K562 (cell line): ENCODE results near the gene IRF2BP2. TPM values are rescaled to one million over a fixed set of nuclear protein-coding genes. Genes with fewer than 3 reads are reported as not detected.
A peak's percentile ranks its signal among the peaks of the same experiment; 100 is the strongest.

ENCODE experiments used
- ARHGAP35 ChIP-seq: fragments of 450-650 bp; IDR thresholded peaks from 2 replicates; pipeline ENCODE4 v1.6.1; 2018; ENCODE audit not compliant: partially characterized antibody
- E2F3 ChIP-seq: fragments of 250-450 bp; sonication (Bioruptor Pico); IDR thresholded peaks from 2 replicates; pipeline ENCODE4 v1.4.0; 2020; ENCODE audit warnings: mild to moderate bottlenecking
- E2F8 ChIP-seq: fragments of 450-650 bp; IDR thresholded peaks from 2 replicates; pipeline ENCODE4 v1.7.1; 2018; ENCODE audit warnings: mild to moderate bottlenecking, low read depth; ENCODE audit not compliant: partially characterized antibody
- ELF2 ChIP-seq: fragments of 250-450 bp; sonication (Bioruptor Pico); IDR thresholded peaks from 2 replicates; pipeline ENCODE4 v1.5.0; 2021; ENCODE audit warnings: mild to moderate bottlenecking
- ELK1 ChIP-seq: sonication (generic); formaldehyde crosslinking; IDR thresholded peaks from 2 replicates; pipeline ENCODE4 v1.8.1; 2022; ENCODE audit warnings: missing genetic modification reagents
- FOXK2 ChIP-seq, 2 experiments: fragments of 450-650 bp; IDR thresholded peaks in 1 of 2; conservative IDR thresholded peaks in 1 of 2; 2 replicates each; pipeline ENCODE4 v1.6.1; 2016; ENCODE audit warnings: low read depth in 2 of 2, mild to moderate bottlenecking in 1 of 2
- GTF2F1 ChIP-seq: IDR thresholded peaks from 2 replicates; pipeline ENCODE4 v1.6.1; 2011; ENCODE audit warnings: low read depth, low read length, improper control_type of control experiment
- MAZ ChIP-seq, 2 experiments: fragments of 450-650 bp in 1 of 2; sonication (generic) in 1 of 2; formaldehyde crosslinking; IDR thresholded peaks in 1 of 2; conservative IDR thresholded peaks in 1 of 2; 2 replicates each; pipeline versions ENCODE4 v1.4.0 to v1.5.0; 2020; ENCODE audit warnings: mild to moderate bottlenecking in 1 of 2, missing genetic modification reagents in 1 of 2
- NR2F6 ChIP-seq: fragments of 450-650 bp; formaldehyde crosslinking; IDR thresholded peaks from 2 replicates; pipeline ENCODE4 v1.4.0; 2020; ENCODE audit warnings: mild to moderate bottlenecking
- NR4A1 ChIP-seq, 2 experiments: fragments of 250-450 bp in 1 of 2; fragments of 450-650 bp in 1 of 2; sonication (Bioruptor Pico) in 1 of 2; IDR thresholded peaks; 2 replicates each; pipeline versions ENCODE4 v1.4.0 to v1.6.1; 2016 to 2020; ENCODE audit warnings: mild to moderate bottlenecking in 2 of 2, missing compliant biosample characterization in 1 of 2, missing genetic modification characterization in 1 of 2, moderate library complexity in 1 of 2
- PCBP2 ChIP-seq: fragments of 200-400 bp; formaldehyde crosslinking; IDR thresholded peaks from 2 replicates; pipeline ENCODE4 v1.6.1; 2018; ENCODE audit warnings: low read length, low read depth, mild to moderate bottlenecking, moderate library complexity; ENCODE audit not compliant: poor library complexity, severe bottlenecking
- SIN3B ChIP-seq: fragments of 450-650 bp; IDR thresholded peaks from 2 replicates; pipeline ENCODE4 v1.6.1; 2017; ENCODE audit warnings: low read depth, mild to moderate bottlenecking, moderate library complexity
- ZNF23 ChIP-seq: fragments of 250-450 bp; sonication (Bioruptor Pico); IDR thresholded peaks from 2 replicates; pipeline ENCODE4 v1.4.0; 2020; ENCODE audit warnings: mild to moderate bottlenecking
- ZNF24 ChIP-seq: fragments of 450-650 bp; IDR thresholded peaks from 2 replicates; pipeline ENCODE4 v1.6.1; 2016
- ZNF644 ChIP-seq: fragments of 200-800 bp; sonication (Bioruptor generic); IDR thresholded peaks from 2 replicates; pipeline ENCODE4 v1.6.1; 2016; ENCODE audit warnings: low read depth, missing genetic modification characterization, missing compliant biosample characterization
- ZNF76 ChIP-seq: fragments of 250-450 bp; sonication (Bioruptor Pico); IDR thresholded peaks from 2 replicates; pipeline ENCODE4 v1.4.0; 2020; ENCODE audit warnings: mild to moderate bottlenecking, moderate library complexity, borderline replicate concordance
- polyA plus RNA-seq, 8 experiments: library from polyadenylated mRNA; depleted of rRNA in 4 of 8; stranded (reverse) in 5 of 8; unstranded in 3 of 8; fragments of >200 nt; fragmentation: Nextera tagmentation in 2 of 8; fragmentation: Illumina TruSeq in 1 of 8; extraction: Ambion mirVana in 2 of 8; extraction: Trizol in 1 of 8; gene quantifications; 2 replicates each; pipeline versions ENCODE4 v1.2.1 to v1.2.3, GENCODE V29; 2011 to 2014; ENCODE audit warnings: inconsistent platforms in 1 of 8, missing spikeins in 1 of 8
- total RNA-seq, 7 experiments: library from RNA; depleted of rRNA in 6 of 7; stranded (reverse); fragments of >200 nt in 6 of 7; fragmentation: Illumina TruSeq in 2 of 7; extraction: Trizol in 2 of 7; gene quantifications; 2 replicates each; pipeline versions ENCODE4 v1.2.1 to v1.2.3, GENCODE V29; 2011 to 2021; ENCODE audit warnings: low replicate concordance in 1 of 7
- TF ChIP-seq, protein P1 (sequence below): fragments of 250-450 bp; sonication (Bioruptor Pico); IDR thresholded peaks from 2 replicates; pipeline ENCODE4 v1.9.0; 2021; ENCODE audit warnings: mild to moderate bottlenecking, inconsistent platforms
- TF ChIP-seq, protein P2 (sequence below): fragments of 250-450 bp; sonication (Bioruptor Pico); IDR thresholded peaks from 2 replicates; pipeline ENCODE4 v1.4.0; 2020; ENCODE audit warnings: mild to moderate bottlenecking, moderate library complexity, borderline replicate concordance

IRF2BP2 gene
- total and polyA plus RNA-seq, 9 of the 15 experiments (the other 6 are each of a cell fraction or from before 2014, with no cell fraction given): 7.7 to 68.6 (median 22.1) TPM

DNA sequence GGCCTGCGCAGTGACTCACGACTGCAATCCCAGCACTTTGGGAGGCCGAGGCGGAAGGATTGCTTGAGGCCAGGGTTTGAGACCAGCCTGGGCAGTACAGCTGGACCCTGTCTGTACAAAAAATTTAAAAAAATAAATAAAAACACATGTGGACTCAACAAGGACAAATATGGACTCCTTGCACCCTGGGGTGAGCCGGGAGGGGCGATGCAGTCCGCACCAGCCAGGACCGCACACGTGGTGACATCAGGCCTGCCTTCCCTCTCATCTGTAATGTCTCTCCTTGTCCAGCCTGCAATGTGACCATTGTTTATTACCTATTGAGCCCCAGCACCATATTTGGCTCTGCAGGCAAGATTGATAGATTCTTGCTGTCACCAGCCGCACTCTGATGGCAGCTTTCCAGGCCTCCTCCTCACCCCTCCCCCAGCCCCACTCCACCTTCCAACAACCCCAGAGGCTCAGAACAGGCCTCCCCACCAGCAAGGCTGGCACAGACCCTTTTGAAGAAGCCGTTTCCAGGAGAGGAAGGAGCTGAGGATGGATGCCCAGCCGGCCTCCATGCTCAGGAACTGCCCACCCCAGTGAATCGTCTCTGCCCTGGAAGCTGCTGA lies 55.2 kb downstream of the IRF2BP2 start (continued):
- TF ChIP-seq E2F8 (no peak), PCBP2 (no peak), ARHGAP35 (no peak), ELK1 (no peak), ZNF24 (peak; percentile 33; the same call in 1 of the 2 replicates), SIN3B (no peak), E2F3 (no peak), NR2F6 (CRISPR knock-in tag) (no peak), MAZ (CRISPR knock-in tag; conservative IDR thresholded peaks at IDR 0.05 in 1 of 2, IDR thresholded peaks at IDR 0.05 in 1 of 2) (peak; percentile 41 to 82; a peak in 3 of 4 replicates), ZNF644 (peak; percentile 96), GTF2F1 (no peak), ELF2 (no peak), NR4A1 (CRISPR knock-in tag; IDR thresholded peaks at IDR 0.05) (no peak), NR4A1 (tag; IDR thresholded peaks at IDR 0.05) (0 out of 2 replicates have a peak, but pooled peaks have one; percentile 19), FOXK2 (conservative IDR thresholded peaks at IDR 0.05 in 1 of 2, IDR thresholded peaks at IDR 0.05 in 1 of 2; ENCODE audit: low read depth in 2 of 2) (peak; percentile 82 to 86), ZNF76 (CRISPR knock-in tag) (no peak), ZNF23 (CRISPR knock-in tag) (no peak)
- TF ChIP-seq, protein P1, sequence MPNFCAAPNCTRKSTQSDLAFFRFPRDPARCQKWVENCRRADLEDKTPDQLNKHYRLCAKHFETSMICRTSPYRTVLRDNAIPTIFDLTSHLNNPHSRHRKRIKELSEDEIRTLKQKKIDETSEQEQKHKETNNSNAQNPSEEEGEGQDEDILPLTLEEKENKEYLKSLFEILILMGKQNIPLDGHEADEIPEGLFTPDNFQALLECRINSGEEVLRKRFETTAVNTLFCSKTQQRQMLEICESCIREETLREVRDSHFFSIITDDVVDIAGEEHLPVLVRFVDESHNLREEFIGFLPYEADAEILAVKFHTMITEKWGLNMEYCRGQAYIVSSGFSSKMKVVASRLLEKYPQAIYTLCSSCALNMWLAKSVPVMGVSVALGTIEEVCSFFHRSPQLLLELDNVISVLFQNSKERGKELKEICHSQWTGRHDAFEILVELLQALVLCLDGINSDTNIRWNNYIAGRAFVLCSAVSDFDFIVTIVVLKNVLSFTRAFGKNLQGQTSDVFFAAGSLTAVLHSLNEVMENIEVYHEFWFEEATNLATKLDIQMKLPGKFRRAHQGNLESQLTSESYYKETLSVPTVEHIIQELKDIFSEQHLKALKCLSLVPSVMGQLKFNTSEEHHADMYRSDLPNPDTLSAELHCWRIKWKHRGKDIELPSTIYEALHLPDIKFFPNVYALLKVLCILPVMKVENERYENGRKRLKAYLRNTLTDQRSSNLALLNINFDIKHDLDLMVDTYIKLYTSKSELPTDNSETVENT: no peak
- TF ChIP-seq, protein P2, sequence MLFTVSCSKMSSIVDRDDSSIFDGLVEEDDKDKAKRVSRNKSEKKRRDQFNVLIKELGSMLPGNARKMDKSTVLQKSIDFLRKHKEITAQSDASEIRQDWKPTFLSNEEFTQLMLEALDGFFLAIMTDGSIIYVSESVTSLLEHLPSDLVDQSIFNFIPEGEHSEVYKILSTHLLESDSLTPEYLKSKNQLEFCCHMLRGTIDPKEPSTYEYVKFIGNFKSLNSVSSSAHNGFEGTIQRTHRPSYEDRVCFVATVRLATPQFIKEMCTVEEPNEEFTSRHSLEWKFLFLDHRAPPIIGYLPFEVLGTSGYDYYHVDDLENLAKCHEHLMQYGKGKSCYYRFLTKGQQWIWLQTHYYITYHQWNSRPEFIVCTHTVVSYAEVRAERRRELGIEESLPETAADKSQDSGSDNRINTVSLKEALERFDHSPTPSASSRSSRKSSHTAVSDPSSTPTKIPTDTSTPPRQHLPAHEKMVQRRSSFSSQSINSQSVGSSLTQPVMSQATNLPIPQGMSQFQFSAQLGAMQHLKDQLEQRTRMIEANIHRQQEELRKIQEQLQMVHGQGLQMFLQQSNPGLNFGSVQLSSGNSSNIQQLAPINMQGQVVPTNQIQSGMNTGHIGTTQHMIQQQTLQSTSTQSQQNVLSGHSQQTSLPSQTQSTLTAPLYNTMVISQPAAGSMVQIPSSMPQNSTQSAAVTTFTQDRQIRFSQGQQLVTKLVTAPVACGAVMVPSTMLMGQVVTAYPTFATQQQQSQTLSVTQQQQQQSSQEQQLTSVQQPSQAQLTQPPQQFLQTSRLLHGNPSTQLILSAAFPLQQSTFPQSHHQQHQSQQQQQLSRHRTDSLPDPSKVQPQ (CRISPR knock-in tag): no peak
